GM18505 (cell line): ENCODE results near the gene DCAF7.

Experiments
- ATAC-seq: cut with Tn5 transposase; IDR thresholded peaks from one replicate; pipeline ENCODE4 v1.9.1; 2021; ENCODE audit not compliant: unreplicated experiment
- POLR2A ChIP-seq: IDR thresholded peaks from 4 replicates; pipeline ENCODE4 v1.6.1; 2011; ENCODE audit warnings: borderline replicate concordance; ENCODE audit not compliant: insufficient read depth, insufficient read length; ENCODE audit errors: extremely low read depth

DCAF7 gene

DNA sequence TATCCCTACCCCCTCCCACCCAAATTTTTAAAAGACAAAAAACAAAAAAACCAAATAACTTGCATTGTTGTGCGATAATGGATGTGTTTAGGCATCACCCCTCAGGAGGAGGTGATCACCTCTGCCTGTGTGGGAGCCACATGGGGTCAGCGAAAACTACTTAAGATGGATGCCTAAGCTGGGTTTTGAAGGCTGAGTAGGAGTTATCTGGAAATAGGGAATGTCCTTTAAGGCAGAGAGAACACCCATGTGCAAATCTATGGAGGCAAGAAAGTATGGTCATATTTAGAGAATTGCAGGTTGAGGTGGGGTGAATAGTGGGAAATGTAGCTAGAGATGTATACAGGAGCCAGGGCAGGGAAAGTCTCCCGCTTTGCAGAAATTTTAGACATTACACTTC lies 44.9 kb downstream of the DCAF7 start:
- TF ChIP-seq POLR2A: no peak

DNA sequence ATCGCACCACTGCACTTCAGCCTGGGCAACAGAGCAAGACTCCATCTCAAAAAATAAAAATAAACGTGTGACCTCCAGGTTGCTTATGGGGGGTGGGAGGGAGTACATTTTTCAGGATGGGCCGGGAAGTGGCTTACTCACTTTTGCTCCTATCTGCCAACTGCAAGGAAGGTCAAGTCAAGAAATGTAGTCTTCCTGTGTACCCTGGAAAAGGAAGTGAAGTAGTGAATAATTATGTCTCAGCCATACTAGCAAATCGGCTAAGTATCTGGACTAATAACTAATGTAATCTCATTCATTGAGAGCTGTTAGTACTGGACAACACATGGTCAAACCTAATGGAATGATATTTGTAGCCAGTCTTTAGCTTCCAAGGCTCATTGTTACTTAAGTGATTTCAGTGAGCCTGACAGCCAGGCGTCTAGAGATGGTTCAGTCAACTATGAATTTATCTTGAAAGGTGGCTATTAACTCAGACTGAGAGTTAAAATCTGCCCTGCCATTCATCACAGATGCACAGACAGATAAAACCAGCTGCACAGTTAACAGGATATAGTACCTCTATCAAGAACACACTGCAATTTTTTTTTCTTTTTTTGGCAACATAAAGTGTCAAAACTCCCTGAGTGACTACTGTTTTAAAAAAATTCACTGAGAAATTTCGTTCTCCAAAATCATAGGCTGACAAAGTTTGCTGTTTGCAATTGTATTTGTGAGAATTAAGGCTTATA lies 46.7 kb downstream of the DCAF7 start:
- ATAC-seq: no peak

More for the DNA sequence above, 44.9 kb downstream of the DCAF7 start:
- ATAC-seq: no peak

DNA sequence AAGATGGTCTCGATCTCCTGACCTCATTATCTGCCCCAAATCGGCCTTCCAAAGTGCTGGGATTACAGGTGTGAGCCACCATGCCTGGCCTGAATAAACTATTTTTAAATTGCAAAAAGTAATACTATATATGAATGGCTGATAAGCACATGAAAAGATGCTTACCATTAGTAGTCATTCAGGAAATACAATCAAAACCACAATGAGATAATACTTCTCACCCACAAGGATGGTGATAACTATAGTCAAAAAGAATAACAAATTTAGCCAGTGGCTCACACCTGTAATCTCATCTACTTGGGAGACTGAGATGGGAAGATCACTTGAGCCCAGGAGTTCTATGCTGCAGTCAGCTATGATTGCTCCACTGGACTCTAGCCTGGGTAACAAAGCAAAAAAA lies 48.0 kb downstream of the DCAF7 start:
- no peak for TF ChIP-seq POLR2A

More for the DNA sequence above, 46.7 kb downstream of the DCAF7 start:
- no peak for TF ChIP-seq POLR2A

DNA sequence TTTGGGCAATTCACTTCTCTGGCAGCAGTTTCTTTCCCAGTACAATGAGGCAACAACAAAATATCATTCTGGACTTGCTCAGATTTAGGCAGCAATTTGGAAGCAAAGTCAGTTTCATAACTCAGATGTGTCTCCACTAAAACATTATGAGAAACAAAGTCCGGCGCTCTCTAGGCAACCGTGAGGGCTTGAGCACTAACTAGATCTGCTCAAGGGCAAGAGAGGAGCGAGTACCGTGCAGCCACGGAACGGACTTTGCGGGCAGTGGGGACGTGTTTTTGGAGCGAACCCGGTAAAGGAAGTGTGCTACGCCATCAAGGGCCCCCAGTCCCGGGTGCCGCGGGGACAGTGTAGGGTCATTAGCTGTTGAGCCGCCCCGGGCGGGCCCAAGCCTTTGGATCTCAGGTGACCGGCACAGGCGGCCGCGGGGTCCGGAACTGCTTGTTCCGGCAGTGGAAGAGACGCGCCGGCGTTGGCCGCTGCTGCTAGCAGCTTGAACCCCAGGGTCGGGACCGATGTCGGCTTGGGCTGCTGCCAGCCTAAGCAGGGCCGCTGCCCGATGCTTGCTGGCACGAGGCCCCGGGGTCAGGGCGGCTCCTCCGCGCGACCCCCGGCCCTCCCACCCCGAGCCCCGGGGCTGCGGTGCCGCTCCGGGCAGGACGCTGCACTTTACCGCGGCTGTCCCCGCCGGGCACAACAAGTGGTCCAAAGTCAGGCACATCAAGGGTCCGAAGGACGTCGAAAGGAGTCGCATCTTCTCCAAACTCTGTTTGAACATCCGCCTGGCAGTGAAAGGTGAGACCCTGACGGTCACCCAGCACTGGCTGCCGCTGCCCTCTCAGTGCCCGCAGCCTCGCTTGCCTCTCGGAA lies 50.5 kb downstream of the DCAF7 start, which contains the start of gene TACO1:
TSS of gene TACO1 (plus strand) at position 327 of the 870 bp plus-strand sequence. CDS start at position 516, 189 bp downstream.
- peak; percentile 80 for TF ChIP-seq POLR2A
- peak; percentile 77 for ATAC-seq

More for the DNA sequence above, 48.0 kb downstream of the DCAF7 start:
- no peak for ATAC-seq

DNA sequence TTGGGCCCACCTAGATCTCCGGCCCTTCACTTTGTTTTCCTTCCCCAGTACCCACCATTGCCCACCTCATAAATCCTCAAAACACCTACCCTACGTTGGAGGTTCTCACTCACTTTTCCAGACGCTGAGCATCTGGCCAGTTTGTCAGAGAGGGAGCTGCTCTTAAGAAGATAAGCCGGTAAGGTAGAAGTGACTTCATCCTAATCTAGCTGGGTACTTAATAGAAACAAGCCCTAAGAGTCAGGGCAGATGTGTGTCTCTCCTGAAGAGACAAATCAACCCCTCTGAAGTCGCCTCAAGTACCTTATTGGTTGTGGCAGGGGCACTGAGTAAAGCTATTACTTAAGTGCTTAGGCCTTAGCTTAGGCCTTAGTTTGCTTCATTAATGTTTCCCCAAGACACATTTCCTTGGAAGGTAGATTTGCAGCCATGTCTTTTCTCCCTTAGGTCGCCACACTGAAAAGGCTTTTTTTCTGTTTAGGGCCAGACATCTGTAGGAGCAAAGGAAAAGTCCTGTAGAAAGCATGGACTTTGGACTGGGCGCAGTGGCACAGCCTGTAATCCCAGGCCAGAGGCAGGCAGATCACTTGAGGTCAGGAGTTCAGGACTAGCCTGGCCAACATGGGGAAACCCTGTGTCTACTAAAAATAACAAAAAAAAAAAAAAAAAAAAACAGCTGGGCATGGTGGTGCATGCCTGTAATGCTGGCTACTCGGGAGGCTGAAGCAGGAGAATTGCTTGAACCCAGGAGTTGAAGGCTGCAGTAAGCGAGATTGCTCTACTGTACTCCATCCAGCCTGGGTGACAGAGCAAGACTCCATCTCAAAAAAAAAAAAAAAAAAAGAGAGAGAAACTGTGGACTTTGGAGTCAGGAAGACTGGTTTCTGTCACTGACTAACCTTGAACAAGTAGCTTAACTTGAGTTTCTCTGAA lies 51.4 kb downstream of the DCAF7 start:
- TF ChIP-seq POLR2A: no peak
- no peak for ATAC-seq

DNA sequence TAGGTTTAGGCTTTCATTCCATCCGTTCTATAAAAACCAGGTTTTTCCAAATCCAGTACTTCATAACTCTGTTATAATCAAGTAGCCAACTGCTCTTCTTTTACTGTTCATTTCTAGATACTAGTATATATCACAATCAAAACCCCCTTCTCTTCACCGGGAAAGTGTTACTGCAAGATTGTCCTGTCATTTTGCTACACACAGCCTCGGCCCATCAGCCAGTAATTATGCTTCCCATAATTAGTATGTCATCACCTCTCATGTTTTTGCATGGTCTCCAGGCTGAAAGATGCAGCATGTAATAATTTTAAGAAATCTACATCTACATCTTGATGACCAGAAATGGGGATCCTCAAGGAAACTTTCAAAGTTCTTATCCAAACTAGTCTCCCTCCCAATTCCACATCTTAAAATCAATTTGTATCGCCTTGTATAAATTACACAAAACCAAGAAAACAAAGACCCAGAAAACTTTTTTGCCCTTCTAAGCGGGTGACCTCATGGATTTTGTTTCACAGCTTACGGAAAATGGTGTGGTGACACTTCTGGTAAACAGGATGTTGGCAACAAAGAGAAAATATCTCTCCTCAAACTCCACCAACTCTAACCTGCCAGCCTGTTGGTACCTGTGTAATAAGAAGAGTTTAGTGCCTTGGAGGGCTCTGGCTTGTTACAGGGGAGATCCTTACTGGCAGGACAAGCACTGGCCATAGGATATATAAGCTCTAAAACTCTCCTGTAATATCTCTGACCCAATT lies 59.7 kb downstream of the DCAF7 start:
- ATAC-seq: no peak
- TF ChIP-seq POLR2A: no peak

DNA sequence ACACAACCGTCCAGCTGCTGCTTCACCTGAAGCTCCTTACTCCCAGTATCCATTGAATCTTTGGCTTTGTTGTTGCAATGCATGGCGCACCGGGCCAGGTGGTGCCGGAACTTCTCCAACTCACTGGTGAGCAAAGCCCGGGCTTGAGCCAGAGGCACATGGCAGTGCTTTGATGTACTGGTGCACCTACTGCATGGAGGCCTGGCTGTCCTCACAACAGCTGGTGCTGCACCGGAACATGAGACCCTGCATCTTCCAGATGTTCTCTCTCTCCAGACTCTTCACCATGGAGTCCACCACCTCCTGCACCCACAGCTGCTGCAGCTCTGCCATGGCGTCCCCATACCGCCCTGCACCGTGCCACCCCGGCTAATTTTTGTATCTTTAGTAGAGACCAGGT lies 60.6 kb downstream of the DCAF7 start:
- no peak for TF ChIP-seq POLR2A

DNA sequence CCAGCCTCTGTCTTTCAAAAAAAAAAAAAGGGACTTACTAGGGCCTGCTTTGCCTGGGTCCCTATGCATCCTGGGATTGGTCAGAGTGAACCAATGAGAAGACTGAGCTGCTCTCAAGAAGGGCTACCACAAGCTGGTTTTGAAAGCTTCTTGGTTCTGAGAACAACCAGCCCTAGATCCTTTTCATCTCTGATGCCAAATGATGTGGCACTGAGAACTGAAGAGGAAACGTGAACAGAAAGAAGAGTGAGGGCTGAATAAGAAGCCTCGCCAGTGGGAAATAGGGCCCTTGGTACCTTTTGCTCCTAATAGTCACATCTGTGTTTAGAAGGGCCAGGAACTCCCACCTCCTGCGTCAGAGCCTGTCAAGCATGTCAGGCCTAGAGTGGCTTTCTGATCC lies 61.1 kb downstream of the DCAF7 start:
- no peak for ATAC-seq

More for the DNA sequence above, 60.6 kb downstream of the DCAF7 start:
- no peak for ATAC-seq

DNA sequence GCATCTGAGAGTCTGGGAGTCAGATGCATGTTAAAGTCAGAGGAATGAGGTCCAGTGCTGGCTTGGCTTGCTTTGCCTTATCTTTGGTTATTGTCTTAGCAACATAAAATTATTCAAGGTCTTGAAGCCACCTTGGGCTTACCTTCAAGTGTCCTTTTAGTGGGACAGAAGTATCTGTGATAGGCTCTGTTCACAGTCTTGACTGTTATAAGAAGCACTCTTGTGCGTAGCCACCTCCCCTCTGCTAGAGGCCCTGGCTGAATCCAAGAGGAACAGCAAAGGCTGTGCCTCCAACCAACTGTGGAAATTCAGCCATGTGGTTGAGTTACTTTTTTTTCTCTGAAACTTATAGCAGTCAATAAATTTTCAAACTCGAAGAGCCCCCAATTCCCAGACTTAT lies 63.4 kb downstream of the DCAF7 start:
- TF ChIP-seq POLR2A: no peak
- ATAC-seq: no peak

More for the DNA sequence above, 61.1 kb downstream of the DCAF7 start:
- TF ChIP-seq POLR2A: no peak

DNA sequence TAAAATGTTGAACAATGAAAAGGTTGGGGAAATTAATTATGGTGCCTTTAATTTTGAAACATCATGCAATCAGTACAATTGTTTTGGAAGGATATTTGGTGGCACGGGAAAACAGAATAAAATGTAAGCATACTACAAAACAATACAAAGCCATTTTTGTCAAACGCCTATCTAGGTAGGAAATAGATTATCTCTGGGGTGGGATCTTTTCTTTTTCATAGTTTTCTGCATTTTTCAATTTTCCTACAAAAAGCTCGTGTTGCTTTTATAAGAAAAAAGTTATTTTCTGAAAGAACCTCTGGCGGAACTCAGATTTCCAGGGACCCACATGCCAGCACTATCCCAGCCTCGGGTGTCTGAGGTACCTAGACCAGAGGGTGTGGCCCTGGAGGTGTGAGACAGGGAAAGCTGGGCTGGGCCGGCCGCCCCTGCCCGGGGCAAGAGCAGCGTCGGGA lies 71.0 kb downstream of the DCAF7 start:
- TF ChIP-seq POLR2A: no peak
- no peak for ATAC-seq

DNA sequence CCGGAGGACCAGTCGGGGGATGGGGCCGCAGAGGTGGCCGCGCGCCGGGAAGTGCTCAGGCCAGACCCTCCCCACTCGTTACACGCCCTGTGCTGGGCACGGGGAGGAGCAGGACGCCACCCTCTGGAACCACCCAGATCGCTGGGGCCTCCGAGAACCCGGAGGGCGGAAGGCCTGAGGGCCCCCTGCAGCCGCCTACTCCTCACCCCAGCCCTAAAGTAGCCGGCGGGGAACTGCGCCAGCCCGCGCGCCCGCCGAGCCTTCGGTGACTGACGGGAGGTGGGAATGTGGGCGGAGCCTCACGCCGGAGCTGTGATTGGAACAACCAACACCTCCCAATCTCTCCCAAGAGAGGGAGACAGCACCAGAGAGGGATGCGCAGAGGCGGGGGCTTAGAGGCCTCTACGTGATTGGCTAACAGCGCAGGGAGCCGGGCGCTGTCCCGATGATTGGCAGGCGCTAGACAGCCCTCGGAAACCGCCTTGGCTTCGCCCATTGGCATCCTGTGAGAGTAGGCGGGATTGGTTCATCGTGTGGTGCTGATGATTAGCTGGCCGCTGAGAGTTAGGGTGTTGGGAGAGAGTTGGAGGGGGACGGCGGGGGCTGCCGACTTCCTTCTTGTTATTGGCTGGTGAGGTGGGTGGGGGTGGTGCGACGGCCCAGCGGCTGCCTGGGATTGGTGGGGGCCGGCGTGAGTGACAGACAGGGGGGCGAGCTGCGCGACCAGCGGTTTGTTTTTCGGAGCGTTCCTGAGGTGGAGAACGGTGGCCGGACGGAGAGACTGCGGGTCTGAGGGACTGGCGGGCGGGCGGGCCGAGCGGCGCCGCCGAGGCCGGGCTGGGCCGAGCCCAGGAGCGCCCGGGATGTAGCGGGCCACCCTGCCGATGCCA lies 71.7 kb downstream of the DCAF7 start, which contains the start of gene MAP3K3:
TSS of gene MAP3K3 (plus strand) at position 734 of the 890 bp plus-strand sequence. CDS start 343 bp downstream, outside the sequence.
- TF ChIP-seq POLR2A: peak; percentile 94
- peak; percentile 85 for ATAC-seq
